Measurements from ENCODE around the gene GZMM.

The GZMM gene

GRCh38 chr19:579842-580155, 35.9 kb downstream of the GZMM start:
- no peak overlapping the region for H3K4me3 ChIP-seq (ENCODE audit: low read depth, low read length)
- no peak for TF ChIP-seq CTCF (IDR thresholded peaks at IDR 0.05; ENCODE audit: control insufficient read depth, extremely low read depth, insufficient read depth)
- no peak for DNase-seq (ENCODE audit: low read depth)

- H3K4me3 ChIP-seq (ENCODE audit: low read depth, low read length): no peak overlapping the region
- no peak for TF ChIP-seq CTCF (IDR thresholded peaks at IDR 0.05; ENCODE audit: control insufficient read depth, extremely low read depth, insufficient read depth)
- no peak for DNase-seq (ENCODE audit: low read depth)
Measured at GRCh38 chr19:580274-580835, 36.5 kb downstream of the GZMM start.

DNA sequence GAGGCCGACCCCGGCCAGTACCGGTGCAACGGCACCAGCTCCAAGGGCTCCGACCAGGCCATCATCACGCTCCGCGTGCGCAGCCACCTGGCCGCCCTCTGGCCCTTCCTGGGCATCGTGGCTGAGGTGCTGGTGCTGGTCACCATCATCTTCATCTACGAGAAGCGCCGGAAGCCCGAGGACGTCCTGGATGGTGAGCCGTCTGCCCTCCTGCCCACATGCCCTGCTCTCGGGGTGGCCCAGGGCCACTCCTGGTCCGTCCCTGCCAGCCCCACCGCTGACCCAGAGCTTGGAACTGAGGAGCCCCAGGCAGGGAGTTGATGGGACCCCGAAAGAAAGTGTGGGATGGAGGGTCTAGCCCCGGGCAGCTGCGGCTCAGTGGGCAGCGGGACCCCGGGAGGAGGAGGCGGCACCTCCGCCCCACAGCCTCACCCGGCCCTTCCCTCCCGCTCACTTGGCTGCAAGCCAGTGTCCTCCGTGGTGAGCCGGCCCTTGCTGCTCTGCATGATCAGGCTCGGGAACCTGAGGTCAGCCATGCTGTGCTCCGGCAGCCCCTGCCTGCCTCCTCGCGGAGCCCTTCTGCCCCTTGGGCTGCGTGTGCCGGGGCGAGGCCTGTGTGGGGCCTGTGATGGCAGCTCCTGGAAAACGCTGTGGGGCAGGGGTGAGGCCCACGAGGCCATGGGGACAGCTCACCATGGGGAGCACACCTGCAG, 37.7 kb downstream of the GZMM start:
- H3K4me3 ChIP-seq (ENCODE audit: low read depth, low read length): no peak overlapping the region
- DNase-seq (ENCODE audit: low read depth): no peak
- TF ChIP-seq CTCF (IDR thresholded peaks at IDR 0.05; ENCODE audit: control insufficient read depth, extremely low read depth, insufficient read depth): no peak

- no peak for DNase-seq (ENCODE audit: low read depth)
- TF ChIP-seq CTCF (IDR thresholded peaks at IDR 0.05; ENCODE audit: control insufficient read depth, extremely low read depth, insufficient read depth): no peak
- no peak overlapping the region for H3K4me3 ChIP-seq (ENCODE audit: low read depth, low read length)
Measured at GRCh38 chr19:582497-583197, 38.8 kb downstream of the GZMM start.

DNA sequence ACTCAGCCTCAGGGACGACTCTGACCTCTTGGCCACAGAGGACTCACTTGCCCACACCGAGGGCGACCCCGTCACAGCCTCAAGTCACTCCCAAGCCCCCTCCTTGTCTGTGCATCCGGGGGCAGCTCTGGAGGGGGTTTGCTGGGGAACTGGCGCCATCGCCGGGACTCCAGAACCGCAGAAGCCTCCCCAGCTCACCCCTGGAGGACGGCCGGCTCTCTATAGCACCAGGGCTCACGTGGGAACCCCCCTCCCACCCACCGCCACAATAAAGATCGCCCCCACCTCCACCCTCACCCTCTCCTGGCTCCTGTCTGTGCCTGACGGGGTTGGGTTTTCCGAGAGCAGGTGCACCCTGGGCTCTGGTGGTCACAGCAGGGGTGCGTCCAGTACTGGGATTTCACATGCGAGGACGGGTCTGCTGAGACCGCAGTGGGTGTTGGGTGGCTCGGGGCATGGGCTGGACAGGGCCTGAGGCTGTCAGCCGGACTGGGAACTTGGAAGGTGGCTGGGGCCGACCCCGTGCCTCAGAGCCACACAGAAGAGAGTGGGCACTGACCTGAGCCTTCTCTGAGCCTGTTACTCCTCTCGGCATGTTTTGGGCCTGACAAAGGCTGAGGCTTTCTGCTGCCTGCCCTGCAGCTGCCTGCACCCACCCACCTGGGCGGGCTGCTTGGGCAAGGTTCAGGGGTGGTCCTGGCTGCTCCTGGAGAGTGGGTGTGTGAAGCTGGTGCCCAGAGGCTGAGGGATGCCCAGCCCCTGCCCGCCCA, 39.5 kb downstream of the GZMM start:
- no peak overlapping the region for H3K4me3 ChIP-seq (ENCODE audit: low read depth, low read length)
- TF ChIP-seq CTCF (IDR thresholded peaks at IDR 0.05; ENCODE audit: control insufficient read depth, extremely low read depth, insufficient read depth): no peak
- no peak for DNase-seq (ENCODE audit: low read depth)

DNA sequence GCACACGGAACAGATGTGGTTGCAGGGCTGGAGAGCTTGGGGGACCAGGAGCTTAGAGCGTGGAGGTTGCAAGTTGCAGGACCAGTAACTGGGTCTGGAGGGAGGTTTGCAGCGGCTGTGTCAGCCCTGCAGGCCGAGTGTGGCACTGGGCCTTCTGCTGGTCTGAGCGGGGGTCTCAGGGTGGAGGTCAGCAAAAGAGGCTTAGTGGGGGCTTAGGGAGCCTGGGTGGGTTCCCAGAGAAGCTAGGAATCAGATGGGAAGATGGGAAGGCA, 40.1 kb downstream of the GZMM start:
- DNase-seq (ENCODE audit: low read depth): no peak
- TF ChIP-seq CTCF (IDR thresholded peaks at IDR 0.05; ENCODE audit: control insufficient read depth, extremely low read depth, insufficient read depth): no peak
- no peak overlapping the region for H3K4me3 ChIP-seq (ENCODE audit: low read depth, low read length)

Measured in LNCaP clone FGC (cell line).